Measurements from ENCODE around the gene DGCR6.
"Not testable (repeated sequence)": the region's sequence is repeated elsewhere in the genome, so short reads cannot be mapped to it uniquely, and the experiment has no call there.

DGCR6 gene

GRCh38 chr22:18931905-18932652 is 26.0 kb downstream of the DGCR6 start:
- no peak for DNase-seq

- DNase-seq, result no peak
Observed at GRCh38 chr22:18933914-18934313, 27.8 kb downstream of the DGCR6 start.

- DNase-seq, result not testable (repeated sequence)
Observed at GRCh38 chr22:18934688-18935087, 28.6 kb downstream of the DGCR6 start.

GRCh38 chr22:18935889-18936529 is 29.9 kb downstream of the DGCR6 start, which contains the start of gene PRODH:
PRODH (minus strand) TSS chr22:18936293; CDS start chr22:18936287, 6 bp downstream.
- DNase-seq, result no peak

GRCh38 chr22:18938691-18939090 is 32.6 kb downstream of the DGCR6 start:
- DNase-seq, result not testable (repeated sequence)

- DNase-seq, result not testable (repeated sequence)
Observed at GRCh38 chr22:18947105-18947504, 41.0 kb downstream of the DGCR6 start.

GRCh38 chr22:18947905-18948304 is 41.8 kb downstream of the DGCR6 start:
- DNase-seq, result no peak

- no peak for DNase-seq
Observed at GRCh38 chr22:18950141-18950540, 44.0 kb downstream of the DGCR6 start.

- no peak for DNase-seq
Observed at GRCh38 chr22:18952022-18952421, 45.9 kb downstream of the DGCR6 start.

GRCh38 chr22:18953128-18953527 is 47.0 kb downstream of the DGCR6 start:
- not testable (repeated sequence) for DNase-seq

- peak; percentile 55 for DNase-seq
Observed at GRCh38 chr22:18954303-18954989, 48.3 kb downstream of the DGCR6 start.

GRCh38 chr22:18954990-18955571 is 49.0 kb downstream of the DGCR6 start:
- DNase-seq, result no peak

GRCh38 chr22:18955696-18956095 is 49.6 kb downstream of the DGCR6 start:
- DNase-seq, result no peak

GRCh38 chr22:18956121-18956895 is 50.2 kb downstream of the DGCR6 start:
- not testable (repeated sequence) for DNase-seq

- not testable (repeated sequence) for DNase-seq
Observed at GRCh38 chr22:18956956-18957355, 50.8 kb downstream of the DGCR6 start.

GRCh38 chr22:18957621-18958320 is 51.7 kb downstream of the DGCR6 start:
- not testable (repeated sequence) for DNase-seq

- DNase-seq, result not testable (repeated sequence)
Observed at GRCh38 chr22:18958321-18958705, 52.2 kb downstream of the DGCR6 start.

GRCh38 chr22:18958738-18959137 is 52.6 kb downstream of the DGCR6 start:
- not testable (repeated sequence) for DNase-seq

GRCh38 chr22:18959266-18959665 is 53.1 kb downstream of the DGCR6 start:
- not testable (repeated sequence) for DNase-seq

- not testable (repeated sequence) for DNase-seq
Observed at GRCh38 chr22:18959741-18960140, 53.6 kb downstream of the DGCR6 start.

- not testable (repeated sequence) for DNase-seq
Observed at GRCh38 chr22:18960166-18960820, 54.2 kb downstream of the DGCR6 start.

Measured in stimulated activated CD4-positive, alpha-beta T cell treated with anti-CD3 and anti-CD28 coated beads, Interleukin-4, amount 100 ng/mL, for 1 hour (primary cell).